ENCODE results near the gene ZNF593. TPM values are rescaled to one million over a fixed set of nuclear protein-coding genes. Genes with fewer than 3 reads are reported as not detected.

The ZNF593 gene
- total RNA-seq, 3 donors from 2014 or later (not counting 1 experiment from before 2014, with no cell fraction given): 8.6 to 17.8 (median 15.6) TPM

GRCh38 chr1:26203642-26204318 lies 34.1 kb downstream of the ZNF593 start:
- WGBS (ENCODE audit: insufficient coverage): 92% methylated on average over 6 of the region's 9 CpGs
- Mint-ChIP-seq H3K4me1 (peaks cover 6 to 8% of the 10 kb centered on the region in 2 donors), H3K36me3 (no peaks in the 10 kb centered on the region), H3K27me3 (ENCODE audit: low read depth in 2 of 2) (peaks cover 0 to 7% of the 10 kb centered on the region in 2 donors), H3K27ac (no peak overlapping the region), H3K9me3 (no peaks in the 10 kb centered on the region), H3K4me3 (no peak overlapping the region)
- no peak overlapping the region for H3K4me3 ChIP-seq (ENCODE audit: low read length)
- no peaks in the 10 kb centered on the region for H3K36me3 ChIP-seq (ENCODE audit: control insufficient read depth, insufficient read depth, low read length)
- intact Hi-C loops (cut with micrococcal nuclease): no loop called here
- H3K27ac ChIP-seq (ENCODE audit: low read length): no peak overlapping the region
- TF ChIP-seq CTCF (IDR thresholded peaks at IDR 0.05): no peak
- H3K4me1 ChIP-seq (ENCODE audit: control insufficient read depth, insufficient read depth, low read length): peaks cover 8% of the 10 kb centered on the region
- DNase-seq: no peak
- no peaks in the 10 kb centered on the region for H3K9me3 ChIP-seq (ENCODE audit: control insufficient read depth, insufficient read depth, low read length)
- no peaks in the 10 kb centered on the region for H3K27me3 ChIP-seq (ENCODE audit: control insufficient read depth, insufficient read depth, low read length)
- no peak for ATAC-seq

DNA sequence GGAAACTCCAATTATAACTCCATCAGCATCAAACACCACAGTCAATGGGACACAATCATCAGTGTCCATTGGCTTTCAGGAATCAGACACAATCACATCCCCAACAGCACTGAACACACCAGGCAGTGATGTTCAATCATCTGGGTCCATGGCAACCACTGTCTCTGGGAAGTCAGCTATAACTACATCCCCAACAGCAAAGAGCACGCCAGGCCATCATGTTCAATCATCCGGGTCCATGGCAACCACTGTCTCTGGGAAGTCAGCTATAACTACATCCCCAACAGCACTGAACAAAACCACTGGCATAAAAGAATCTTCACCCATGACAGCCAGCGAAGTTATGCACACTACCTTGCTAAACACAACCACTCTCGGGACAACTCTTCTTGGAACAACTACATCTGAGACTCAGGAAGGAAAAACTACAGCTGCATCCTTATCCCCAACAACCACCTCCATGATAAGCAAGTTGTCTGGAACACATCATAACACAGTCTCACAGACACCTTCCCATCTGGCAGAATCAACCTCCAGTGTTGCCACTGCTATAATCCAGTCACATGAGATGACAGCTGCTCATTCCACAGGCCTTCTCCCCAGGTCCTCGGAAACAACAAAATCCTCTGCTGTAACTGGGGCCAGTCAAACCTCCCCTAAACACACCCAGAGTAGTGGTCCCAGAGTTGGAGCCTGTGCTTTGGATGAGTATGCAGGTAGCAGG lies 40.6 kb downstream of the ZNF593 start:
- Mint-ChIP-seq H3K4me3 (no peak overlapping the region), H3K27me3 (ENCODE audit: low read depth in 2 of 2) (peaks cover 7 to 13% of the 10 kb centered on the region in 2 donors), H3K36me3 (no peaks in the 10 kb centered on the region), H3K9me3 (no peaks in the 10 kb centered on the region), H3K27ac (no peak overlapping the region), H3K4me1 (no peaks in the 10 kb centered on the region)
- Histone ChIP-seq H3K27ac (ENCODE audit: low read length) (no peak overlapping the region), H3K36me3 (ENCODE audit: control insufficient read depth, insufficient read depth, low read length) (no peaks in the 10 kb centered on the region), H3K4me3 (ENCODE audit: low read length) (no peak overlapping the region), H3K9me3 (ENCODE audit: control insufficient read depth, insufficient read depth, low read length) (no peaks in the 10 kb centered on the region), H3K4me1 (ENCODE audit: control insufficient read depth, insufficient read depth, low read length) (no peaks in the 10 kb centered on the region), H3K27me3 (ENCODE audit: control insufficient read depth, insufficient read depth, low read length) (no peaks in the 10 kb centered on the region)
- WGBS (ENCODE audit: insufficient coverage): 85% methylated on average over 4 of the region's 5 CpGs
- no peak for TF ChIP-seq CTCF (IDR thresholded peaks at IDR 0.05)
- DNase-seq (no peak), ATAC-seq (no peak)
- intact Hi-C loops (cut with micrococcal nuclease): no loop called here

GRCh38 chr1:26212726-26213125 lies 43.0 kb downstream of the ZNF593 start:
- no peak overlapping the region for H3K4me3 ChIP-seq (ENCODE audit: low read length)
- TF ChIP-seq CTCF (IDR thresholded peaks at IDR 0.05): no peak
- no peak overlapping the region for H3K27ac Mint-ChIP-seq
- intact Hi-C loops (cut with micrococcal nuclease): no loop called here
- H3K9me3 ChIP-seq (ENCODE audit: control insufficient read depth, insufficient read depth, low read length): no peaks in the 10 kb centered on the region
- no peak for ATAC-seq
- no peaks in the 10 kb centered on the region for H3K4me1 ChIP-seq (ENCODE audit: control insufficient read depth, insufficient read depth, low read length)
- no peaks in the 10 kb centered on the region for H3K36me3 Mint-ChIP-seq
- no peaks in the 10 kb centered on the region for H3K27me3 ChIP-seq (ENCODE audit: control insufficient read depth, insufficient read depth, low read length)
- H3K4me3 Mint-ChIP-seq: no peak overlapping the region
- H3K4me1 Mint-ChIP-seq: no peaks in the 10 kb centered on the region
- no peaks in the 10 kb centered on the region for H3K9me3 Mint-ChIP-seq
- 96% methylated on average over 4 of the region's 5 CpGs for WGBS (ENCODE audit: insufficient coverage)
- no peak overlapping the region for H3K27ac ChIP-seq (ENCODE audit: low read length)
- H3K27me3 Mint-ChIP-seq (ENCODE audit: low read depth in 2 of 2): peaks cover 7 to 13% of the 10 kb centered on the region in 2 donors
- DNase-seq: no peak
- no peaks in the 10 kb centered on the region for H3K36me3 ChIP-seq (ENCODE audit: control insufficient read depth, insufficient read depth, low read length)

Measured in natural killer cell (primary cell).